OCI-LY1 (cell line): ENCODE measurements around the gene LRP2BP.
A peak's percentile ranks its signal among the peaks of the same experiment; 100 is the strongest.

Source experiments
- H2AFZ ChIP-seq: fragments of 200-600 bp; sonication (generic), shearing (Covaris generic); 2 replicates; pipeline ENCODE4 v1.6.0; 2014; ENCODE audit warnings: antibody characterized with exemption, mild to moderate bottlenecking, low read length
- H3F3A ChIP-seq: fragments of 200-600 bp; sonication (generic), shearing (Covaris generic); 2 replicates; pipeline ENCODE4 v1.6.0; 2014; ENCODE audit warnings: mild to moderate bottlenecking, antibody characterized with exemption, low read length, moderate library complexity; ENCODE audit not compliant: insufficient read depth
- H3K27ac ChIP-seq: fragments of 200-600 bp; sonication (generic); 2 replicates; pipeline ENCODE4 v1.5.1; 2014; ENCODE audit warnings: low read length, mixed run types, mild to moderate bottlenecking, low read depth; ENCODE audit not compliant: poor library complexity, severe bottlenecking
- H3K27me3 ChIP-seq: fragments of 200-600 bp; sonication (generic); 2 replicates; pipeline ENCODE4 v1.6.0; 2014; ENCODE audit warnings: antibody characterized with exemption, mild to moderate bottlenecking, low read length, moderate library complexity; ENCODE audit not compliant: insufficient read depth
- H3K36me3 ChIP-seq: fragments of 200-600 bp; sonication (generic); 2 replicates; pipeline ENCODE4 v1.6.1; 2014; ENCODE audit warnings: mild to moderate bottlenecking, antibody characterized with exemption, low read length, moderate library complexity, mixed read lengths; ENCODE audit not compliant: insufficient read depth
- H3K4me1 ChIP-seq: fragments of 200-600 bp; sonication (generic); 2 replicates; pipeline ENCODE4 v1.5.1; 2014; ENCODE audit warnings: mild to moderate bottlenecking, low read length, moderate library complexity; ENCODE audit not compliant: insufficient read depth, severe bottlenecking
- H3K4me2 ChIP-seq: fragments of 200-600 bp; sonication (generic), shearing (Covaris generic); 2 replicates; pipeline ENCODE4 v1.6.1; 2014; ENCODE audit warnings: low read length
- H3K4me3 ChIP-seq: fragments of 200-600 bp; sonication (generic); 2 replicates; pipeline ENCODE4 v1.5.1; 2014; ENCODE audit warnings: low read length, low read depth, mild to moderate bottlenecking, mixed read lengths; ENCODE audit not compliant: poor library complexity, severe bottlenecking
- H3K79me2 ChIP-seq: fragments of 200-600 bp; shearing (Covaris generic); 2 replicates; pipeline ENCODE4 v1.6.1; 2016; ENCODE audit warnings: mixed run types, low read length, mixed read lengths; ENCODE audit not compliant: insufficient read depth
- H3K9ac ChIP-seq: fragments of 200-600 bp; sonication (generic), shearing (Covaris generic); 2 replicates; pipeline ENCODE4 v1.6.1; 2014; ENCODE audit warnings: mild to moderate bottlenecking, low read length, mixed read lengths
- H3K9me2 ChIP-seq: fragments of 200-600 bp; sonication (generic), shearing (Covaris generic); 2 replicates; pipeline ENCODE4 v1.6.1; 2014; ENCODE audit warnings: low read depth, mild to moderate bottlenecking, low read length, mixed read lengths
- H3K9me3 ChIP-seq: fragments of 200-600 bp; shearing (Covaris generic); 2 replicates; pipeline ENCODE4 v1.6.1; 2014; ENCODE audit warnings: low read length, mixed read lengths
- H4K20me1 ChIP-seq: fragments of 200-600 bp; sonication (generic), shearing (Covaris generic); 2 replicates; pipeline ENCODE4 v1.6.0; 2016; ENCODE audit warnings: mild to moderate bottlenecking, low read length; ENCODE audit not compliant: insufficient read depth
- EZH2 ChIP-seq: fragments of 200-600 bp; sonication (generic), shearing (Covaris generic); IDR thresholded peaks from 2 replicates; pipeline ENCODE4 v1.8.0; 2017; ENCODE audit warnings: borderline replicate concordance, mixed run types, mild to moderate bottlenecking, antibody characterized with exemption, low read length, moderate library complexity, mixed read lengths
- TF ChIP-seq, protein P1 (sequence below): fragments of 200-600 bp; sonication (generic), shearing (Covaris generic); IDR thresholded peaks from 2 replicates; pipeline ENCODE4 v1.5.1; 2017; ENCODE audit warnings: mild to moderate bottlenecking, antibody characterized with exemption, low read length, moderate library complexity, mixed read lengths

LRP2BP gene

DNA sequence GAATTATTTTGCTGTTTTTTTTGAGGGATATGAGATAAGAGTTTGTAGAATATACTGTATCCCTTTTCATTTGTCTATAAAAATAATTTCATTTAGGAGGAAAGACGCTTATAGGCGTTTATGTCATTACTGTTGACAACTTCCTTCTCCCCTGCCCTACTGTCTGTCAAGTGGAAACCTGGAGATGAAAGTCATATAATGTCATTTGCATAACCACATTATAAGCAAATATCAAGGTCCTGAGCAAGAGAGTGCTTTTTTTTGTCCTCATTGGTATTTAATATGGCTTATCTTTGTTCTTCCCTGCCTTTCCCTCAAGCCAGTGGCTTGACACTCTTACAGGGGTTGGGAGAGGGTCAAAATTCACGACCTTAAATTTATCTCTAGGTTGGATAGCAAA, 55.8 kb downstream of the LRP2BP start:
- Histone ChIP-seq H3K9me3 (0 out of 2 replicates have a peak, but pooled peaks cover 6% of the 10 kb centered on the region), H3K9me2 (no peaks in the 10 kb centered on the region), H3K9ac (no peak overlapping the region), H3K4me1 (peaks cover 22% of the 10 kb centered on the region), H4K20me1 (no peaks in the 10 kb centered on the region), H2AFZ (no peak overlapping the region), H3K27me3 (no peaks in the 10 kb centered on the region), H3K4me3 (no peak overlapping the region), H3K27ac (peak overlapping the region; percentile 20), H3K4me2 (no peak overlapping the region), H3K79me2 (no peaks in the 10 kb centered on the region), H3K36me3 (peaks cover 74% of the 10 kb centered on the region), H3F3A (no peaks in the 10 kb centered on the region)
- TF ChIP-seq EZH2 = no peak
- TF ChIP-seq, protein P1, sequence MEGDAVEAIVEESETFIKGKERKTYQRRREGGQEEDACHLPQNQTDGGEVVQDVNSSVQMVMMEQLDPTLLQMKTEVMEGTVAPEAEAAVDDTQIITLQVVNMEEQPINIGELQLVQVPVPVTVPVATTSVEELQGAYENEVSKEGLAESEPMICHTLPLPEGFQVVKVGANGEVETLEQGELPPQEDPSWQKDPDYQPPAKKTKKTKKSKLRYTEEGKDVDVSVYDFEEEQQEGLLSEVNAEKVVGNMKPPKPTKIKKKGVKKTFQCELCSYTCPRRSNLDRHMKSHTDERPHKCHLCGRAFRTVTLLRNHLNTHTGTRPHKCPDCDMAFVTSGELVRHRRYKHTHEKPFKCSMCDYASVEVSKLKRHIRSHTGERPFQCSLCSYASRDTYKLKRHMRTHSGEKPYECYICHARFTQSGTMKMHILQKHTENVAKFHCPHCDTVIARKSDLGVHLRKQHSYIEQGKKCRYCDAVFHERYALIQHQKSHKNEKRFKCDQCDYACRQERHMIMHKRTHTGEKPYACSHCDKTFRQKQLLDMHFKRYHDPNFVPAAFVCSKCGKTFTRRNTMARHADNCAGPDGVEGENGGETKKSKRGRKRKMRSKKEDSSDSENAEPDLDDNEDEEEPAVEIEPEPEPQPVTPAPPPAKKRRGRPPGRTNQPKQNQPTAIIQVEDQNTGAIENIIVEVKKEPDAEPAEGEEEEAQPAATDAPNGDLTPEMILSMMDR = no peak

DNA sequence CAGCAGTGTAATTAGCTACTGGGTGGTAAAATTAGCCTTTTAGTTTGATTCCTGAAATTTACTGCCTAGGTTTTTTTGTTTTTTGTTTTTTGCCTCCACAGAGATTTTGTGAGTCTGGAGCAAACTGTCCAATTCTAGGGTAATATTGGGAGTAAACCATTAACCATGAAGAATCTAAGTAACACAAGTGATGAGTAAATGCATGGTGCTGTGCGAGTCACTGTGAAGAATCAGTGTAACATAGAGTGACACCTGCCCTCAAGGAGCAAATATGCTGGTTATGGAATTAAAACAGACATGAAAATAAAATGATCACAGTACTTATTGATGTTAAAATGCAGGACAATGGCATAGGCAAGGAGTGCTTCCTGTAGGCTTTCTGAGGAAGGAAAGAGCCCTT, 60.1 kb downstream of the LRP2BP start:
- Histone ChIP-seq H3K9ac (no peak overlapping the region), H3K79me2 (no peaks in the 10 kb centered on the region), H3K36me3 (peaks cover 67% of the 10 kb centered on the region), H3K9me2 (no peaks in the 10 kb centered on the region), H4K20me1 (no peaks in the 10 kb centered on the region), H3K4me3 (no peak overlapping the region), H3F3A (no peaks in the 10 kb centered on the region), H3K9me3 (0 out of 2 replicates have a peak, but pooled peaks cover 6% of the 10 kb centered on the region), H3K4me2 (no peak overlapping the region), H3K4me1 (peaks cover 13% of the 10 kb centered on the region), H2AFZ (no peak overlapping the region), H3K27me3 (no peaks in the 10 kb centered on the region), H3K27ac (no peak overlapping the region)
- no peak for TF ChIP-seq EZH2
- TF ChIP-seq, protein P1 = no peak

DNA sequence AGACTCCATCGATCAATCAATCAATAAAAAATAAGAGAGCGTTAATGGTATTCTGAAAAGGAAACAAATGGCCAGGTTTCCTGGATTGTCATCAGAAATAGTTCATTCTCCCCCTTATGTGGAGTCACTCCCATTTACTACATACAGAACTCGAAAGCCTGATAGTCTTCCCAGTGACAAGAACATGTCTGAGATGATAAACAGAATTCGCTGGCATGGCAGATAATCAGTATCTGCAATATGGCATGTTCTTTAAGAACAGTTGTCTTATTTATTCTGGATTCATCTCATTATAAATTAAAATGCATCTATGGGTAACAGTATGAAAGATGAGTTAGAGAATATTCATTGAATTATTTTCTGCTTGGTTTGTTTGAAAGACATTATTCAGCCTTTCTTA, 61.4 kb downstream of the LRP2BP start:
- no peak overlapping the region for H3K9ac ChIP-seq
- no peaks in the 10 kb centered on the region for H3K79me2 ChIP-seq
- H3K36me3 ChIP-seq = peaks cover 69% of the 10 kb centered on the region
- H3F3A ChIP-seq = no peaks in the 10 kb centered on the region
- H3K4me1 ChIP-seq = peaks cover 2% of the 10 kb centered on the region
- no peak overlapping the region for H2AFZ ChIP-seq
- H3K9me2 ChIP-seq = no peaks in the 10 kb centered on the region
- H3K4me3 ChIP-seq = no peak overlapping the region
- no peak overlapping the region for H3K4me2 ChIP-seq
- H3K9me3 ChIP-seq = 0 out of 2 replicates have a peak, but pooled peaks cover 6% of the 10 kb centered on the region
- H4K20me1 ChIP-seq = no peaks in the 10 kb centered on the region
- H3K27ac ChIP-seq = no peak overlapping the region
- TF ChIP-seq, protein P1 = no peak
- TF ChIP-seq EZH2 = no peak
- no peaks in the 10 kb centered on the region for H3K27me3 ChIP-seq
